ENCODE measurements around the gene TMEM50A.

TMEM50A gene

GRCh38 chr1:25341746-25342145 is 3.6 kb downstream of the TMEM50A start:
- Mint-ChIP-seq H3K4me3 (no peak overlapping the region), H3K27ac (no peak overlapping the region), H3K9me3 (no peaks in the 10 kb centered on the region), H3K36me3 (ENCODE audit: low read depth) (peaks cover 23% of the 10 kb centered on the region), H3K4me1 (peaks cover 23% of the 10 kb centered on the region), H3K27me3 (ENCODE audit: low read depth) (no peaks in the 10 kb centered on the region)
- TF ChIP-seq, protein P1, sequence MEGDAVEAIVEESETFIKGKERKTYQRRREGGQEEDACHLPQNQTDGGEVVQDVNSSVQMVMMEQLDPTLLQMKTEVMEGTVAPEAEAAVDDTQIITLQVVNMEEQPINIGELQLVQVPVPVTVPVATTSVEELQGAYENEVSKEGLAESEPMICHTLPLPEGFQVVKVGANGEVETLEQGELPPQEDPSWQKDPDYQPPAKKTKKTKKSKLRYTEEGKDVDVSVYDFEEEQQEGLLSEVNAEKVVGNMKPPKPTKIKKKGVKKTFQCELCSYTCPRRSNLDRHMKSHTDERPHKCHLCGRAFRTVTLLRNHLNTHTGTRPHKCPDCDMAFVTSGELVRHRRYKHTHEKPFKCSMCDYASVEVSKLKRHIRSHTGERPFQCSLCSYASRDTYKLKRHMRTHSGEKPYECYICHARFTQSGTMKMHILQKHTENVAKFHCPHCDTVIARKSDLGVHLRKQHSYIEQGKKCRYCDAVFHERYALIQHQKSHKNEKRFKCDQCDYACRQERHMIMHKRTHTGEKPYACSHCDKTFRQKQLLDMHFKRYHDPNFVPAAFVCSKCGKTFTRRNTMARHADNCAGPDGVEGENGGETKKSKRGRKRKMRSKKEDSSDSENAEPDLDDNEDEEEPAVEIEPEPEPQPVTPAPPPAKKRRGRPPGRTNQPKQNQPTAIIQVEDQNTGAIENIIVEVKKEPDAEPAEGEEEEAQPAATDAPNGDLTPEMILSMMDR (IDR thresholded peaks at IDR 0.05; ENCODE audit: unreplicated experiment in 3 of 3), result no peak

- no peaks in the 10 kb centered on the region for H3K9me3 Mint-ChIP-seq
- H3K27ac Mint-ChIP-seq, result no peak overlapping the region
- TF ChIP-seq, protein P1 (IDR thresholded peaks at IDR 0.05; ENCODE audit: unreplicated experiment in 3 of 3), result no peak
These were observed 4.7 kb downstream of the TMEM50A start for GRCh38 chr1:25342846-25343245.

DNA sequence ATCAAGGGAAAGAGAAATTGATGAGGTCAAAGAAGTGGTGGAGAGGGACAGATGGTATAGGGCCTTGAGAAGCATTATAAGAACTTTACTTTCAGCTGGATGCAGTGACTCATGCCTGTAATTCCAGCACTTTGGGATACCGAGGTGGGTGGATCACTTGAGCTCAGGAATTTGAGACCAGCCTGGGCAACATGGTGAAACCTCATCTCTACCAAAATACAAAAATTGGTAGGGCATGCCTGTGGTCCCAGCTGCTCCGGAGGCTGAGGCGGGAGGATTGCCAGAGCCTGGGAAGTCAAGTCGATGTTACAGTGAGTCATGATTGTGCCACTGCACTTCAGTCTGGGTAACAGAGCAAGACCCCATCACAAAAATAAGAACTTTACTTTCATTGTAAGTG is 5.7 kb downstream of the TMEM50A start:
- no peak overlapping the region for H3K27ac Mint-ChIP-seq
- no peaks in the 10 kb centered on the region for H3K9me3 Mint-ChIP-seq
- no peaks in the 10 kb centered on the region for H3K27me3 Mint-ChIP-seq (ENCODE audit: low read depth)
- H3K36me3 Mint-ChIP-seq (ENCODE audit: low read depth), result peaks cover 37% of the 10 kb centered on the region
- peaks cover 19% of the 10 kb centered on the region for H3K4me1 Mint-ChIP-seq
- TF ChIP-seq, protein P1 (IDR thresholded peaks at IDR 0.05; ENCODE audit: unreplicated experiment in 3 of 3), result no peak
- H3K4me3 Mint-ChIP-seq, result no peak overlapping the region

More at GRCh38 chr1:25342846-25343245, 4.7 kb downstream of the TMEM50A start:
- Mint-ChIP-seq H3K4me3 (no peak overlapping the region), H3K36me3 (ENCODE audit: low read depth) (peaks cover 31% of the 10 kb centered on the region), H3K27me3 (ENCODE audit: low read depth) (no peaks in the 10 kb centered on the region), H3K4me1 (peaks cover 19% of the 10 kb centered on the region)

- Mint-ChIP-seq H3K27me3 (ENCODE audit: low read depth) (no peaks in the 10 kb centered on the region), H3K4me1 (peaks cover 4% of the 10 kb centered on the region), H3K9me3 (no peaks in the 10 kb centered on the region), H3K27ac (no peak overlapping the region), H3K36me3 (ENCODE audit: low read depth) (peaks cover 47% of the 10 kb centered on the region), H3K4me3 (no peak overlapping the region)
- TF ChIP-seq, protein P1 (IDR thresholded peaks at IDR 0.05; ENCODE audit: unreplicated experiment in 3 of 3), result no peak
These were observed 9.4 kb downstream of the TMEM50A start for GRCh38 chr1:25347556-25347955.

GRCh38 chr1:25349606-25350005 is 11.5 kb downstream of the TMEM50A start:
- Mint-ChIP-seq H3K36me3 (ENCODE audit: low read depth) (peaks cover 44% of the 10 kb centered on the region), H3K27me3 (ENCODE audit: low read depth) (no peaks in the 10 kb centered on the region), H3K9me3 (no peaks in the 10 kb centered on the region), H3K4me3 (no peak overlapping the region), H3K4me1 (no peaks in the 10 kb centered on the region), H3K27ac (no peak overlapping the region)
- TF ChIP-seq, protein P1 (IDR thresholded peaks at IDR 0.05; ENCODE audit: unreplicated experiment in 3 of 3), result no peak

- Mint-ChIP-seq H3K27me3 (ENCODE audit: low read depth) (no peaks in the 10 kb centered on the region), H3K4me3 (no peak overlapping the region), H3K4me1 (no peaks in the 10 kb centered on the region), H3K27ac (no peak overlapping the region), H3K36me3 (ENCODE audit: low read depth) (peaks cover 55% of the 10 kb centered on the region), H3K9me3 (no peaks in the 10 kb centered on the region)
- TF ChIP-seq, protein P1 (IDR thresholded peaks at IDR 0.05; ENCODE audit: unreplicated experiment in 3 of 3), result no peak
These were observed 17.8 kb downstream of the TMEM50A start for GRCh38 chr1:25355841-25356395.

Measured in nephron (organoid).